ENCODE measurements around the gene CYP4F22. TPM values are rescaled to one million over a fixed set of nuclear protein-coding genes. Genes with fewer than 3 reads are reported as not detected.
A peak's percentile ranks its signal among the peaks of the same experiment; 100 is the strongest.

CYP4F22 gene
- total RNA-seq, 2 donors from 2014 or later, result 0.24 to 0.86 TPM

GRCh38 chr19:15555759-15556633 is 47.7 kb downstream of the CYP4F22 start:
- H3K4me3 Mint-ChIP-seq, result peak overlapping the region; percentile 82
- H3K27ac Mint-ChIP-seq, result peak overlapping the region; percentile 13 to 43
- no peaks in the 10 kb centered on the region for H3K36me3 Mint-ChIP-seq
- H3K4me1 Mint-ChIP-seq (ENCODE audit: low read depth in 2 of 2), result peaks cover 21% of the 10 kb centered on the region in 2 donors
- peak; percentile 96 for DNase-seq (ENCODE audit: low spot score)
- H3K27me3 Mint-ChIP-seq, result peaks cover 0 to 2% of the 10 kb centered on the region in 2 donors
- no peaks in the 10 kb centered on the region for H3K9me3 Mint-ChIP-seq
- ATAC-seq, result peak; percentile 94 to 95

DNA sequence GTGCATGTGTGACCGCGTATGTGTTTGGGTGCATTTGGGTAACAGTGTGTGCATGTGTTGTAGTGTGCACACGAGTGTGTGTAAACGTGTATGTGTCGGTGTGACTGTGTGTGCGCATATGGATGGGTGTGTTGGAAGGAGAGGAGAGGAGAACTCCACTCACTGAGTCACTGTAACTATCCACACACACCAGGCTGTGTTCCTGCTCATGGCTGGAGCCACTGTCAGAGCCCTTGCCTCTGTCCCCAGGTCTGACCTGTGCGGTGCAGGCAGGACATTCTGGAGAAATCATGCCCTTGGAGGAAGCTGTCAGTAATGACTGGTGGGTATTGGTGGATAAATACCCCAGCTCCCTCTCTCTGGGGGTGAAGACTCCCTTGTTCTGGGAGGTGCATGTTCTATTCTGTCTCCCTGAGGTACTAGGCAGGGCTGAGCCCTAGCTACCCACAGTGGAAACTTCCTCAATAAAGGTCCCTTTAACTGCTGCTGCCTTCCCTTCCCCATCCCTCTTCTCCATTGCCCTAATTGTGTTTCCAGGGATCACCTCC is 48.4 kb downstream of the CYP4F22 start:
- H3K9me3 Mint-ChIP-seq, result no peaks in the 10 kb centered on the region
- peaks cover 19 to 21% of the 10 kb centered on the region in 2 donors for H3K4me1 Mint-ChIP-seq (ENCODE audit: low read depth in 2 of 2)
- H3K27ac Mint-ChIP-seq, result peak overlapping the region; percentile 13 to 43
- DNase-seq (ENCODE audit: low spot score) (no peak), ATAC-seq (peak in 1 of 2 donors; percentile 0)
- peak overlapping the region; percentile 82 for H3K4me3 Mint-ChIP-seq
- H3K36me3 Mint-ChIP-seq, result no peaks in the 10 kb centered on the region
- H3K27me3 Mint-ChIP-seq, result peaks cover 0 to 2% of the 10 kb centered on the region in 2 donors

- no peak overlapping the region for H3K4me3 Mint-ChIP-seq
- H3K36me3 Mint-ChIP-seq, result no peaks in the 10 kb centered on the region
- H3K9me3 Mint-ChIP-seq, result no peaks in the 10 kb centered on the region
- no peak for DNase-seq (ENCODE audit: low spot score)
- no peak for ATAC-seq
- H3K4me1 Mint-ChIP-seq (ENCODE audit: low read depth in 2 of 2), result peaks cover 18 to 21% of the 10 kb centered on the region in 2 donors
- peaks cover 0 to 2% of the 10 kb centered on the region in 2 donors for H3K27me3 Mint-ChIP-seq
- H3K27ac Mint-ChIP-seq, result peak overlapping the region in 1 of 2 donors; percentile 43
Measured at GRCh38 chr19:15557223-15557622, 48.9 kb downstream of the CYP4F22 start.

GRCh38 chr19:15562145-15562544 is 53.8 kb downstream of the CYP4F22 start:
- ATAC-seq (no peak), DNase-seq (ENCODE audit: low spot score) (no peak)
- no peaks in the 10 kb centered on the region for H3K9me3 Mint-ChIP-seq
- no peaks in the 10 kb centered on the region for H3K36me3 Mint-ChIP-seq
- no peaks in the 10 kb centered on the region for H3K4me1 Mint-ChIP-seq (ENCODE audit: low read depth in 2 of 2)
- H3K4me3 Mint-ChIP-seq, result no peak overlapping the region
- no peak overlapping the region for H3K27ac Mint-ChIP-seq
- H3K27me3 Mint-ChIP-seq, result peaks cover 19 to 30% of the 10 kb centered on the region in 2 donors

DNA sequence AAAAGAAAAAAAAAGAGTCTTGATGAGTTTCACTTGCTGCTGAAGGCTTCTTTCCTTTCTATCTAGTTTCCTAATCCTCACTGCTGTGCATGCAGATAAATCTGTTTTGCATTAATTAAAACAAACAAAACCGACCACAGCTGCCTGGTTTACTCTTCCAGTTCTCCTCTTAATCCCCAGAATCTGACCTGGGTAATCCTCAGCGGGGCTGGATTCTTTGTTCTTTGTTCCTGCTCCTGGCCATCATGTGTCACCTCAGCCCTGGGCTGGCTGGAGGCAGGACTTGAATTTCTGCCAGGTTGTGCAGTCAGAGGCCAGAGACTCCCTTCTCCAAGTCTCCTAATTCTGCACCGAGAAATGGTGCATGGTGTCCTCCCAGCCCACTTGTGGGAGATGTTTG is 54.5 kb downstream of the CYP4F22 start:
- DNase-seq (ENCODE audit: low spot score), result no peak
- ATAC-seq, result no peak
- no peaks in the 10 kb centered on the region for H3K4me1 Mint-ChIP-seq (ENCODE audit: low read depth in 2 of 2)
- peaks cover 19 to 32% of the 10 kb centered on the region in 2 donors for H3K27me3 Mint-ChIP-seq
- H3K9me3 Mint-ChIP-seq, result no peaks in the 10 kb centered on the region
- no peaks in the 10 kb centered on the region for H3K36me3 Mint-ChIP-seq
- no peak overlapping the region for H3K27ac Mint-ChIP-seq
- H3K4me3 Mint-ChIP-seq, result no peak overlapping the region

- no peak for ATAC-seq
- H3K4me3 Mint-ChIP-seq, result no peak overlapping the region
- no peak overlapping the region for H3K27ac Mint-ChIP-seq
- no peaks in the 10 kb centered on the region for H3K9me3 Mint-ChIP-seq
- no peaks in the 10 kb centered on the region for H3K4me1 Mint-ChIP-seq (ENCODE audit: low read depth in 2 of 2)
- no peak for DNase-seq (ENCODE audit: low spot score)
- H3K27me3 Mint-ChIP-seq, result peaks cover 19 to 32% of the 10 kb centered on the region in 2 donors
- no peaks in the 10 kb centered on the region for H3K36me3 Mint-ChIP-seq
Measured at GRCh38 chr19:15563325-15563794, 55.0 kb downstream of the CYP4F22 start.

DNA sequence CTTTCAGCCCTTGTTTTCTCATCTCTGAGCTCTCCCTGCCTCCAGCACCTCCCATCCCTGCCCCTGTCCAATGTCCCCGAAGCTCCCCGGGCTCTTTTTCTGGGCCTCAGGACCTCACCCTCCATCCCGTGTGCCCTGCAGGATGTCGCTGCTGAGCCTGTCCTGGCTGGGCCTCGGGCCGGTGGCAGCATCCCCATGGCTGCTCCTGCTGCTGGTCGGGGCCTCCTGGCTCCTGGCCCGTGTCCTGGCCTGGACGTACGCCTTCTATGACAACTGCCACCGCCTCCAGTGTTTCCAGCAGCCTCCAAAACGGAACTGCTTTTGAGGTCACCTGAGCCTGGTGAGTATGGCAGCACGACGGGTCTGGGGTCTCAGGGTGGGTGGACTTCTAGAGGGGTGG is 55.6 kb downstream of the CYP4F22 start:
- DNase-seq (ENCODE audit: low spot score) (no peak), ATAC-seq (no peak)
- Mint-ChIP-seq H3K27ac (no peak overlapping the region), H3K9me3 (no peaks in the 10 kb centered on the region), H3K27me3 (peaks cover 19 to 33% of the 10 kb centered on the region in 2 donors), H3K4me1 (ENCODE audit: low read depth in 2 of 2) (no peaks in the 10 kb centered on the region), H3K36me3 (no peaks in the 10 kb centered on the region), H3K4me3 (no peak overlapping the region)

DNA sequence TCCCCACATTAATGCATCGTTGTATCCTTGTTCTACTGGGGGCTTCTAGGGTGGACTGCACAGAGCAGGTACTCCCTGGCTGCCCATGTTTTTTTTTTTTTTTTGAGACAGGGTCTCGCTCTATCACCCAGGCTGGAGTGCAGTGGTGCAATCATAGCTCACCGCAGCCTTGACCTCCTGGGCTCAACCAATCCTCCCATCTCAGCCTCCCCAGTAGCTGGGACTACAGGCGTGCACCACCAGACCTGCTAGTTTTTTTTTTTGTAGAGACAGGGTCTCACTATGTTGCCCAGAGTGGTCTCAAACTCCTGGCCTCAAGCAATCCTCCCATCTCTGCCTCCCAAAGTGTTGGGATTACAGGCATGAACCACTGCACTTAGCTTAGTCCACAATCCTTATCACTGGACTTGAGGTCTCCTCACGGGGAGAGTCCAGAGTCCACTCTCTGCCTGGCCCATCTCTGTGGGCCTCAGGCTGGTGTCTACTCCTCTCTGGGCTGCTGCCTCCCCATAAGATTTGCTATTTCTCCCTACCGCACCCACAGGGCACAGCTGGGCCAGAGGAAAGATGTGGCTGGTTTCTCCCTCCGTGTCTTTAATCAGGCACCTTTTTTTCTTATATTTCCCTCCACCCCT is 56.3 kb downstream of the CYP4F22 start:
- no peak for ATAC-seq
- H3K9me3 Mint-ChIP-seq, result no peaks in the 10 kb centered on the region
- H3K27ac Mint-ChIP-seq, result no peak overlapping the region
- H3K27me3 Mint-ChIP-seq, result peaks cover 24 to 41% of the 10 kb centered on the region in 2 donors
- no peaks in the 10 kb centered on the region for H3K4me1 Mint-ChIP-seq (ENCODE audit: low read depth in 2 of 2)
- no peak for DNase-seq (ENCODE audit: low spot score)
- no peak overlapping the region for H3K4me3 Mint-ChIP-seq
- no peaks in the 10 kb centered on the region for H3K36me3 Mint-ChIP-seq

DNA sequence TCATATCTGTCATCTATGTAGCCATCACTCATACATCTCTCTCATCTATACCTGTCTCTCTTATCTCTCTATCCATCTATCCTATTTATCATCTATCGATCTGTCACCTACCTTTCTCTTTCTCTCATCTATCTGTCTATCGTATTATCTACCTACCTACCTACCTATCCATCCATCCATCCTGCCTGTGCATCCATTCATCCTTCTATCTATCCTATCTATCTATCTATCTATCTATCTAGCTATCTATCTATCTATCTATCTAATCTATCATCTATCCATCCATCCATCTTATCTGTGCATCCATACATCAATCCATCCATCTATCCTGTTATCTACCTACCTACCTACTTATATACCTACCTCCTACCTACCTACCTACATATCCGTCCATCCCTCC is 62.1 kb downstream of the CYP4F22 start:
- H3K36me3 Mint-ChIP-seq, result no peaks in the 10 kb centered on the region
- DNase-seq (ENCODE audit: low spot score), result no peak
- no peak for ATAC-seq
- no peaks in the 10 kb centered on the region for H3K4me1 Mint-ChIP-seq (ENCODE audit: low read depth in 2 of 2)
- peaks cover 27 to 49% of the 10 kb centered on the region in 2 donors for H3K27me3 Mint-ChIP-seq
- H3K4me3 Mint-ChIP-seq, result no peak overlapping the region
- H3K9me3 Mint-ChIP-seq, result no peaks in the 10 kb centered on the region
- no peak overlapping the region for H3K27ac Mint-ChIP-seq

GRCh38 chr19:15575406-15575805 is 67.1 kb downstream of the CYP4F22 start:
- peaks cover 17 to 24% of the 10 kb centered on the region in 2 donors for H3K27me3 Mint-ChIP-seq

DNA sequence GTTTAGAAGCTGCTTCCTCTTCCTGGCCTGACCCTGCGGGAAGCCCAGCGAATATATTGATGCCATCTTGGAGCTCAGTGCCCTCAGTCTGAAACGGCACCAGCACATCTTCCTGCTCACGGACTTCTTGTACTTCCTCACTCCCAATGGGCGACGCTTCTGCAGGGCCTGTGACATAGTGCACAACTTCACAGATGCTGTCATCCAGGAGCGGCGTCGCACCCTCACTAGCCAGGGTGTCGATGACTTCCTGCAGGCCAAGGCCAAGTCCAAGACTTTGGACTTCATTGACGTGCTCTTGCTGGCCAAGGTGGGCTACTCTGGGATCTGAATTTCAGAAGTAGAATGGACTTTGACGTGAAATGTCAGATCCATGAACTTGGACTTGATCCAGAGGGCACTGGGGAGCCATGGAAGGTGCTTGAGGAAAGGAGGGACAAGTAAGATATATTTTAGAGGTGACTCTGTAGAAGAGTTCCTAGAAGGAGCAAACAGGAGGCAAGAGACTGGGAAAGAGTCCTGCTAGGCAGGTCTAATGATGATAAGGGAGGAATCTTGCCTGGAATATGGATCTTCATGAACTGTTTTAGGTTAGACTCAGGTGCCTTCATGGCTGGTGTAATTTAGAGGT is 68.3 kb downstream of the CYP4F22 start:
- Mint-ChIP-seq H3K36me3 (no peaks in the 10 kb centered on the region), H3K4me3 (no peak overlapping the region), H3K27me3 (peaks cover 17 to 24% of the 10 kb centered on the region in 2 donors), H3K9me3 (no peaks in the 10 kb centered on the region), H3K27ac (no peak overlapping the region), H3K4me1 (ENCODE audit: low read depth in 2 of 2) (no peaks in the 10 kb centered on the region)
- DNase-seq (ENCODE audit: low spot score), result no peak
- no peak for ATAC-seq

More at GRCh38 chr19:15575406-15575805, 67.1 kb downstream of the CYP4F22 start:
- Mint-ChIP-seq H3K9me3 (no peaks in the 10 kb centered on the region), H3K27ac (no peak overlapping the region), H3K4me1 (ENCODE audit: low read depth in 2 of 2) (no peaks in the 10 kb centered on the region), H3K36me3 (no peaks in the 10 kb centered on the region), H3K4me3 (no peak overlapping the region)
- ATAC-seq (no peak), DNase-seq (ENCODE audit: low spot score) (no peak)

- Mint-ChIP-seq H3K9me3 (no peaks in the 10 kb centered on the region), H3K27me3 (peaks cover 17 to 23% of the 10 kb centered on the region in 2 donors), H3K4me3 (no peak overlapping the region), H3K36me3 (no peaks in the 10 kb centered on the region), H3K4me1 (ENCODE audit: low read depth in 2 of 2) (no peaks in the 10 kb centered on the region), H3K27ac (no peak overlapping the region)
- no peak for DNase-seq (ENCODE audit: low spot score)
- no peak for ATAC-seq
Measured at GRCh38 chr19:15577184-15577771, 69.0 kb downstream of the CYP4F22 start.

- ATAC-seq, result no peak
- Mint-ChIP-seq H3K36me3 (no peaks in the 10 kb centered on the region), H3K4me1 (ENCODE audit: low read depth in 2 of 2) (peaks cover 0 to 6% of the 10 kb centered on the region in 2 donors), H3K9me3 (no peaks in the 10 kb centered on the region), H3K27me3 (peaks cover 17 to 20% of the 10 kb centered on the region in 2 donors), H3K4me3 (no peak overlapping the region), H3K27ac (no peak overlapping the region)
- no peak for DNase-seq (ENCODE audit: low spot score)
Measured at GRCh38 chr19:15583346-15583745, 75.0 kb downstream of the CYP4F22 start.

Measured in natural killer cell treated with Interleukin-12 subunit alpha and Interleukin-12 subunit beta and Interleukin-15 and Interleukin-18, amount 100 ng/mL, for 72 hours (primary cell).